Neural cell (in vitro differentiated cells): Measurements from ENCODE around the gene METTL1. TPM values are rescaled to one million over a fixed set of nuclear protein-coding genes. Genes with fewer than 3 reads are reported as not detected.

ENCODE experiments used
- H2AFZ ChIP-seq: fragments of 200-600, 300-800 bp; sonication (generic), shearing (Covaris generic); 2 replicates; pipeline ENCODE4 v1.6.0; 2014; ENCODE audit warnings: low read depth, mild to moderate bottlenecking, antibody characterized with exemption, low read length, moderate library complexity
- H3F3A ChIP-seq: fragments of 200-600 bp; shearing (Covaris generic); 2 replicates; pipeline ENCODE4 v1.6.1; 2016; ENCODE audit warnings: mild to moderate bottlenecking, moderate library complexity, mixed read lengths, antibody characterized with exemption, low read length; ENCODE audit not compliant: insufficient read depth, poor library complexity, severe bottlenecking
- H3K27ac ChIP-seq: fragments of 200-600, 300-800 bp; sonication (generic), shearing (Covaris generic); 2 replicates; pipeline ENCODE4 v1.5.1; 2014; ENCODE audit warnings: mild to moderate bottlenecking, low read length, moderate library complexity
- H3K27me3 ChIP-seq: fragments of 300-800, 200-600 bp; sonication (generic), shearing (Covaris generic); 2 replicates; pipeline ENCODE4 v1.6.0; 2014; ENCODE audit warnings: mild to moderate bottlenecking, low read depth, low read length, moderate library complexity; ENCODE audit not compliant: insufficient read depth
- H3K36me3 ChIP-seq: fragments of 300-800, 200-600 bp; sonication (generic), shearing (Covaris generic); 2 replicates; pipeline ENCODE4 v1.5.1; 2014; ENCODE audit warnings: mild to moderate bottlenecking, antibody characterized with exemption, low read length, moderate library complexity; ENCODE audit not compliant: insufficient read depth
- H3K4me2 ChIP-seq: fragments of 300-800, 200-600 bp; sonication (generic), shearing (Covaris generic); 2 replicates; pipeline ENCODE4 v1.6.0; 2014; ENCODE audit warnings: mild to moderate bottlenecking, low read length
- H3K4me3 ChIP-seq: fragments of 300-800, 200-600 bp; sonication (generic), shearing (Covaris generic); 2 replicates; pipeline ENCODE4 v1.5.1; 2014; ENCODE audit warnings: mild to moderate bottlenecking, low read length, moderate library complexity
- H3K79me2 ChIP-seq: fragments of 200-600 bp; shearing (Covaris generic); replicated peaks from 2 replicates; pipeline ENCODE4 v1.6.0; 2014; ENCODE audit warnings: mild to moderate bottlenecking, low read length, moderate library complexity; ENCODE audit not compliant: insufficient read depth
- H3K9ac ChIP-seq: fragments of 300-800, 200-600 bp; sonication (generic), shearing (Covaris generic); 2 replicates; pipeline ENCODE4 v1.6.1; 2016; ENCODE audit warnings: mild to moderate bottlenecking, low read length, mixed read lengths
- H3K9me2 ChIP-seq: fragments of 200-600 bp; shearing (Covaris generic); 2 replicates; pipeline ENCODE4 v1.6.1; 2016; ENCODE audit warnings: mild to moderate bottlenecking, low read length, mixed read lengths; ENCODE audit not compliant: insufficient read depth
- H3K9me3 ChIP-seq: fragments of 200-600, 300-800 bp; sonication (generic), shearing (Covaris generic); 2 replicates; pipeline ENCODE4 v1.6.1; 2016; ENCODE audit warnings: mild to moderate bottlenecking, mixed run types, low read length, moderate library complexity, mixed read lengths
- H4K20me1 ChIP-seq: fragments of 200-600 bp; shearing (Covaris generic); 2 replicates; pipeline ENCODE4 v1.6.1; 2016; ENCODE audit warnings: mild to moderate bottlenecking, mixed run types; ENCODE audit not compliant: insufficient read depth
- EP300 ChIP-seq: fragments of 450-650 bp; conservative IDR thresholded peaks from 2 replicates; pipeline ENCODE4 v1.6.1; 2014; ENCODE audit warnings: antibody characterized with exemption, mild to moderate bottlenecking, moderate library complexity; ENCODE audit not compliant: poor library complexity, severe bottlenecking
- EZH2 ChIP-seq: fragments of 200-600, 300-800 bp; shearing (Covaris generic), sonication (generic); IDR thresholded peaks from 2 replicates; pipeline ENCODE4 v1.6.1; 2014; ENCODE audit warnings: antibody characterized with exemption, low read length, borderline replicate concordance, mild to moderate bottlenecking; ENCODE audit not compliant: insufficient read depth, poor library complexity, severe bottlenecking
- MXI1 ChIP-seq: fragments of 450-650 bp; conservative IDR thresholded peaks from 2 replicates; pipeline ENCODE4 v1.6.1; 2014; ENCODE audit warnings: antibody characterized with exemption, mild to moderate bottlenecking; ENCODE audit not compliant: poor library complexity, severe bottlenecking
- POLR2AphosphoS5 ChIP-seq: IDR thresholded peaks from 2 replicates; pipeline ENCODE4 v1.6.1; 2012
- RAD21 ChIP-seq: fragments of 450-650 bp; conservative IDR thresholded peaks from 2 replicates; pipeline ENCODE4 v1.6.1; 2014; ENCODE audit warnings: antibody characterized with exemption, mild to moderate bottlenecking, moderate library complexity
- SMC3 ChIP-seq: fragments of 450-650 bp; conservative IDR thresholded peaks from 2 replicates; pipeline ENCODE4 v1.6.1; 2014; ENCODE audit warnings: antibody characterized with exemption, mild to moderate bottlenecking, moderate library complexity; ENCODE audit not compliant: poor library complexity
- TAF1 ChIP-seq: IDR thresholded peaks from 2 replicates; pipeline ENCODE4 v1.6.1; 2012; ENCODE audit warnings: low read depth
- polyA plus RNA-seq: library from polyadenylated mRNA; depleted of rRNA; stranded (reverse); fragments of >200 nt; gene quantifications from 2 replicates; pipeline ENCODE4 v1.2.3, GENCODE V29; 2014
- TF ChIP-seq, protein P1 (sequence below): fragments of 450-650 bp; IDR thresholded peaks from 2 replicates; pipeline ENCODE4 v1.5.1; 2014; ENCODE audit warnings: antibody characterized with exemption, mild to moderate bottlenecking, moderate library complexity; ENCODE audit not compliant: poor library complexity, severe bottlenecking
- TF ChIP-seq, protein P2 (sequence below): IDR thresholded peaks from 2 replicates; pipeline ENCODE4 v1.6.1; 2012; ENCODE audit warnings: borderline replicate concordance

Gene METTL1
- polyA plus RNA-seq, 1 donor from 2014 or later: 1.9 TPM

DNA sequence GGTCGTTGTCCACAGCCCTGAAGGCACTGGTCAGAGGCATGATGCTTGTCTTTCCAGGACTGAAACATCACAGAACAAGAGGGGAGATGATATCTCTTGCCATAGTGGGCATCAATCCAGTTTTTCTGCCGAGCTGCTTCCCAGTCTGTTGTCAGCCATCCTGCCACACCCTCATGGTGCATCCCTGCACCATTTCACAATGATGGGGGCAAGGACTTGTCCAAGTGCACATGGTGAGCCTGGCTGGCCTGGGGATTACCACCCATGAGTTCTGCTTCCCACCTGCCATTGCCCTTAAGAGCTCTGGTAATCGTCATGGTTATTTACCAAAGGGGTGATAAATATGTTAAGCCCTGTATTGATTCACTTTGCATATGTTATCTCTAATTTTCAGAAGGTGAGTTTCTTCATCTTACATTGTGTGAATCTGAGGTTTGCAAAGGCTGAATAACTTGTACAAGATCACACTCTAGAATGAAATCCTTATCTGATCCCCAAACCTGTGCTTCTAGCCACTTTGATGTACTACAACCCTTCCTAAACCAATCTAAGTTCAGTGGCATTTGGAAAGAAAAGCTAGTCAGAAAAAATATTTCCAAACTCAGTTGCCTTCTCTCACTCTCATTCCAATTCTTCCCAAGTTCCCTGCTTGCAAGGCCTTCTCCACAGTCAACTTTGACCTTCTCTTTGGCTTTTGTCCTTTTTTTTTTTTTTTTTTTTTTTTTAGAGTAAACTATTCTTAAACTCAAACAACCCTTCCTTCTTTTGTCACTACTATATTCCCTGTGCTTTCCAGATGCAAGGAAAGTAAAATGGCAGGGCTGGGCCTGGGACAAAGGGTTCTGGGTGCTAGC lies 44.3 kb upstream of the METTL1 start:
- no peaks in the 10 kb centered on the region for H3K36me3 ChIP-seq
- H3K4me2 ChIP-seq: no peak overlapping the region
- H3K27ac ChIP-seq: no peak overlapping the region
- H3K4me3 ChIP-seq: no peak overlapping the region
- H3F3A ChIP-seq: no peaks in the 10 kb centered on the region
- H3K27me3 ChIP-seq: no peaks in the 10 kb centered on the region
- no peak overlapping the region for H3K9ac ChIP-seq
- H3K79me2 ChIP-seq: no peaks in the 10 kb centered on the region
- no peaks in the 10 kb centered on the region for H3K9me2 ChIP-seq
- TF ChIP-seq, protein P1, sequence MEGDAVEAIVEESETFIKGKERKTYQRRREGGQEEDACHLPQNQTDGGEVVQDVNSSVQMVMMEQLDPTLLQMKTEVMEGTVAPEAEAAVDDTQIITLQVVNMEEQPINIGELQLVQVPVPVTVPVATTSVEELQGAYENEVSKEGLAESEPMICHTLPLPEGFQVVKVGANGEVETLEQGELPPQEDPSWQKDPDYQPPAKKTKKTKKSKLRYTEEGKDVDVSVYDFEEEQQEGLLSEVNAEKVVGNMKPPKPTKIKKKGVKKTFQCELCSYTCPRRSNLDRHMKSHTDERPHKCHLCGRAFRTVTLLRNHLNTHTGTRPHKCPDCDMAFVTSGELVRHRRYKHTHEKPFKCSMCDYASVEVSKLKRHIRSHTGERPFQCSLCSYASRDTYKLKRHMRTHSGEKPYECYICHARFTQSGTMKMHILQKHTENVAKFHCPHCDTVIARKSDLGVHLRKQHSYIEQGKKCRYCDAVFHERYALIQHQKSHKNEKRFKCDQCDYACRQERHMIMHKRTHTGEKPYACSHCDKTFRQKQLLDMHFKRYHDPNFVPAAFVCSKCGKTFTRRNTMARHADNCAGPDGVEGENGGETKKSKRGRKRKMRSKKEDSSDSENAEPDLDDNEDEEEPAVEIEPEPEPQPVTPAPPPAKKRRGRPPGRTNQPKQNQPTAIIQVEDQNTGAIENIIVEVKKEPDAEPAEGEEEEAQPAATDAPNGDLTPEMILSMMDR: no peak
- no peak for TF ChIP-seq MXI1
- TF ChIP-seq, protein P2, sequence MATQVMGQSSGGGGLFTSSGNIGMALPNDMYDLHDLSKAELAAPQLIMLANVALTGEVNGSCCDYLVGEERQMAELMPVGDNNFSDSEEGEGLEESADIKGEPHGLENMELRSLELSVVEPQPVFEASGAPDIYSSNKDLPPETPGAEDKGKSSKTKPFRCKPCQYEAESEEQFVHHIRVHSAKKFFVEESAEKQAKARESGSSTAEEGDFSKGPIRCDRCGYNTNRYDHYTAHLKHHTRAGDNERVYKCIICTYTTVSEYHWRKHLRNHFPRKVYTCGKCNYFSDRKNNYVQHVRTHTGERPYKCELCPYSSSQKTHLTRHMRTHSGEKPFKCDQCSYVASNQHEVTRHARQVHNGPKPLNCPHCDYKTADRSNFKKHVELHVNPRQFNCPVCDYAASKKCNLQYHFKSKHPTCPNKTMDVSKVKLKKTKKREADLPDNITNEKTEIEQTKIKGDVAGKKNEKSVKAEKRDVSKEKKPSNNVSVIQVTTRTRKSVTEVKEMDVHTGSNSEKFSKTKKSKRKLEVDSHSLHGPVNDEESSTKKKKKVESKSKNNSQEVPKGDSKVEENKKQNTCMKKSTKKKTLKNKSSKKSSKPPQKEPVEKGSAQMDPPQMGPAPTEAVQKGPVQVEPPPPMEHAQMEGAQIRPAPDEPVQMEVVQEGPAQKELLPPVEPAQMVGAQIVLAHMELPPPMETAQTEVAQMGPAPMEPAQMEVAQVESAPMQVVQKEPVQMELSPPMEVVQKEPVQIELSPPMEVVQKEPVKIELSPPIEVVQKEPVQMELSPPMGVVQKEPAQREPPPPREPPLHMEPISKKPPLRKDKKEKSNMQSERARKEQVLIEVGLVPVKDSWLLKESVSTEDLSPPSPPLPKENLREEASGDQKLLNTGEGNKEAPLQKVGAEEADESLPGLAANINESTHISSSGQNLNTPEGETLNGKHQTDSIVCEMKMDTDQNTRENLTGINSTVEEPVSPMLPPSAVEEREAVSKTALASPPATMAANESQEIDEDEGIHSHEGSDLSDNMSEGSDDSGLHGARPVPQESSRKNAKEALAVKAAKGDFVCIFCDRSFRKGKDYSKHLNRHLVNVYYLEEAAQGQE: no peak
- TF ChIP-seq EP300: no peak
- no peak for TF ChIP-seq SMC3
- no peak for TF ChIP-seq RAD21
- TF ChIP-seq TAF1: no peak
- TF ChIP-seq POLR2AphosphoS5: no peak
- no peak for TF ChIP-seq EZH2
- no peaks in the 10 kb centered on the region for H4K20me1 ChIP-seq
- H2AFZ ChIP-seq: no peak overlapping the region
- H3K9me3 ChIP-seq: no peaks in the 10 kb centered on the region

DNA sequence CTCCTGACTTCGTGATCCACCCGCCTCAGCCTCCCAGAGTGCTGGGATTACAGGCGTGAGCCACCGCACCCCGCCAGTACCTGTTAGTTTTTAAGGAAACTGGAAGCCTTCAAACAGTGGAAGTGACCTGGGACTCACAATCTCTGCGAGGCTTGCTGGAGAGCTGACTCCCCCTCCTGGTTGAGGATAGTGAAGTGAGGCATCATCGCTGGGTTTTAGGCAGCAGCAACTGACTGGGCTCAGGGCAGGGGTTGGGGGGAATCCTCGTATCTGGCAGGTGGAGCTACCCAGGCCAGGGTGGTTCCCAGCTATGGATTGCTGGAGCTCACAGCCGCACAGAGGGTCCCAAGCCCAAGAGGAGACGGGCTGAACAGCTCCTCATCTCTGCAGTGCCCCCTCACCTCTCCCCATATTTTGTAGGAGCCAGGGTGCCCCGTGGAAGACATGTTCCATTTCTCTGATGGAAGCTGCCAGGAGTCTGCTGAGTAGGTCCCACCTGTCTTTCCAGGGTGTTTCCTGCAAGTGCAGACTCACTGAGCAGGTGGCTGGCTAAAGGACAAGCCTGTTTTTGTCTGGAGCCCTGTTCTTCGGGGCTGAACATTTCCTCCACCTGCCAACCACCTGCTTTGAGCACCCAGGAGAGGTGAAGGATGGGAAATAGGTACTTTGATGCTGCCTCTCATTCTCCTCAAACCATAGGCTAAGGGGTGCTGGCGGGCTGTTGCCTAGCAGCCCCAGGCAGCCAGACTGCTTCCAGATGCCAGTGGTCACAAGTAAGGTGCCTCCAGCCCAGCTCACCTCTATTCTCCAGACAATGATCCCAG lies 43.5 kb upstream of the METTL1 start:
- H3K27me3 ChIP-seq: no peaks in the 10 kb centered on the region
- no peaks in the 10 kb centered on the region for H3F3A ChIP-seq
- no peaks in the 10 kb centered on the region for H3K9me2 ChIP-seq
- no peaks in the 10 kb centered on the region for H3K9me3 ChIP-seq
- no peak overlapping the region for H3K9ac ChIP-seq
- H3K36me3 ChIP-seq: no peaks in the 10 kb centered on the region
- no peak for TF ChIP-seq EP300
- no peak for TF ChIP-seq POLR2AphosphoS5
- no peak for TF ChIP-seq RAD21
- no peak for TF ChIP-seq MXI1
- TF ChIP-seq TAF1: no peak
- no peak for TF ChIP-seq EZH2
- no peak for TF ChIP-seq SMC3
- TF ChIP-seq, protein P2: no peak
- TF ChIP-seq, protein P1: no peak
- no peak overlapping the region for H3K27ac ChIP-seq
- no peaks in the 10 kb centered on the region for H4K20me1 ChIP-seq
- no peak overlapping the region for H2AFZ ChIP-seq
- H3K79me2 ChIP-seq: no peaks in the 10 kb centered on the region
- no peak overlapping the region for H3K4me3 ChIP-seq
- no peak overlapping the region for H3K4me2 ChIP-seq
